GM12891 (cell line): ENCODE results near the gene SLC24A3.

Experiments
- DNase-seq: peaks from one replicate; pipeline ENCODE4 v3.0.0; 2011; ENCODE audit warnings: low spot score; ENCODE audit not compliant: insufficient read length
- FAIRE-seq: peaks from 2 replicates; lab custom pipeline; 2011; peaks lifted over from hg19 to GRCh38; lab: Jason Lieb, UNC
- PAX5 ChIP-seq: IDR thresholded peaks from 2 replicates; pipeline ENCODE4 v1.6.1; 2011; ENCODE audit warnings: low read length, moderate library complexity, mild to moderate bottlenecking; ENCODE audit not compliant: insufficient read depth, severe bottlenecking
- POLR2A ChIP-seq: IDR thresholded peaks from 2 replicates; pipeline ENCODE4 v1.6.1; 2011; ENCODE audit warnings: low read depth, low read length, control low read depth
- POLR2AphosphoS5 ChIP-seq: IDR thresholded peaks from 2 replicates; pipeline ENCODE4 v1.6.1; 2011; ENCODE audit warnings: low read depth, low read length, control low read depth
- POU2F2 ChIP-seq: IDR thresholded peaks from 2 replicates; pipeline ENCODE4 v1.6.1; 2011; ENCODE audit warnings: low read depth, mild to moderate bottlenecking, control low read depth, low read length, moderate library complexity
- SPI1 ChIP-seq: IDR thresholded peaks from 2 replicates; pipeline ENCODE4 v1.6.1; 2011; ENCODE audit warnings: low read depth, low read length, control low read depth
- TAF1 ChIP-seq: IDR thresholded peaks from 2 replicates; pipeline ENCODE4 v1.6.1; 2011; ENCODE audit warnings: low read depth, low read length, control low read depth

SLC24A3 gene

GRCh38 chr20:19211661-19212468 is 577 bp upstream of the SLC24A3 start:
- no peak for DNase-seq
- no peak for TF ChIP-seq TAF1
- no peak for TF ChIP-seq POLR2A
- FAIRE-seq, result no peak

GRCh38 chr20:19212821-19213502 is 520 bp downstream of the SLC24A3 start:
- no peak for TF ChIP-seq POLR2A
- no peak for TF ChIP-seq SPI1
- TF ChIP-seq PAX5, result no peak
- no peak for TF ChIP-seq POU2F2
- no peak for TF ChIP-seq POLR2AphosphoS5
- TF ChIP-seq TAF1, result no peak
- DNase-seq, result peak; percentile 56
- peak; percentile 41 for FAIRE-seq

- no peak for TF ChIP-seq POLR2AphosphoS5
- peak; percentile 84 for TF ChIP-seq SPI1
- DNase-seq (no peak), FAIRE-seq (no peak)
These were observed 1.6 kb downstream of the SLC24A3 start for GRCh38 chr20:19213946-19214490.

GRCh38 chr20:19218411-19218810 is 6.0 kb downstream of the SLC24A3 start:
- DNase-seq (no peak), FAIRE-seq (no peak)
- TF ChIP-seq PAX5, result no peak
- no peak for TF ChIP-seq POLR2AphosphoS5
- no peak for TF ChIP-seq SPI1

GRCh38 chr20:19222520-19223040 is 10.1 kb downstream of the SLC24A3 start:
- TF ChIP-seq TAF1 (no peak), POU2F2 (no peak), PAX5 (no peak), POLR2A (no peak), SPI1 (no peak), POLR2AphosphoS5 (no peak)
- FAIRE-seq, result no peak
- DNase-seq, result no peak

GRCh38 chr20:19223640-19224039 is 11.2 kb downstream of the SLC24A3 start:
- FAIRE-seq, result no peak
- TF ChIP-seq TAF1 (no peak), SPI1 (no peak), POLR2AphosphoS5 (no peak), PAX5 (no peak), POU2F2 (no peak), POLR2A (no peak)
- DNase-seq, result no peak

GRCh38 chr20:19231359-19232035 is 19.1 kb downstream of the SLC24A3 start:
- DNase-seq (no peak), FAIRE-seq (no peak)
- TF ChIP-seq POLR2A (no peak), POU2F2 (no peak), PAX5 (no peak), TAF1 (no peak), POLR2AphosphoS5 (no peak), SPI1 (no peak)

- DNase-seq (no peak), FAIRE-seq (no peak)
- TF ChIP-seq TAF1 (no peak), POU2F2 (no peak)
These were observed 20.8 kb downstream of the SLC24A3 start for GRCh38 chr20:19232997-19233794.

GRCh38 chr20:19236371-19237055 is 24.1 kb downstream of the SLC24A3 start:
- FAIRE-seq (no peak), DNase-seq (no peak)
- no peak for TF ChIP-seq POLR2AphosphoS5
- TF ChIP-seq PAX5, result no peak
- no peak for TF ChIP-seq POU2F2
- no peak for TF ChIP-seq SPI1
- no peak for TF ChIP-seq TAF1
- TF ChIP-seq POLR2A, result no peak
